Fibroblast of villous mesenchyme (primary cell): Measurements from ENCODE around the gene SLC25A30. TPM values are rescaled to one million over a fixed set of nuclear protein-coding genes. Genes with fewer than 3 reads are reported as not detected.

Source experiments
- DNase-seq: peaks from one replicate; pipeline ENCODE4 v3.0.0-alpha.2; 2010; ENCODE audit warnings: low read depth
- H3K4me3 ChIP-seq: 2 replicates; pipeline ENCODE4 v1.5.1; 2011; ENCODE audit warnings: low read depth, mild to moderate bottlenecking, low read length
- total RNA-seq: library from RNA; depleted of rRNA; stranded (reverse); fragments of >200 nt; gene quantifications from 2 replicates; pipeline ENCODE4 v1.2.3, GENCODE V29; 2012
- TF ChIP-seq, protein P1 (sequence below): IDR thresholded peaks from 2 replicates; pipeline ENCODE4 v1.5.1; 2012; ENCODE audit warnings: low read depth, mild to moderate bottlenecking, low read length; ENCODE audit not compliant: insufficient read depth

Gene SLC25A30, protein sequence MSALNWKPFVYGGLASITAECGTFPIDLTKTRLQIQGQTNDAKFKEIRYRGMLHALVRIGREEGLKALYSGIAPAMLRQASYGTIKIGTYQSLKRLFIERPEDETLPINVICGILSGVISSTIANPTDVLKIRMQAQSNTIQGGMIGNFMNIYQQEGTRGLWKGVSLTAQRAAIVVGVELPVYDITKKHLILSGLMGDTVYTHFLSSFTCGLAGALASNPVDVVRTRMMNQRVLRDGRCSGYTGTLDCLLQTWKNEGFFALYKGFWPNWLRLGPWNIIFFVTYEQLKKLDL
- 18.0 and 24.2 TPM in 2 replicates for total RNA-seq

DNA sequence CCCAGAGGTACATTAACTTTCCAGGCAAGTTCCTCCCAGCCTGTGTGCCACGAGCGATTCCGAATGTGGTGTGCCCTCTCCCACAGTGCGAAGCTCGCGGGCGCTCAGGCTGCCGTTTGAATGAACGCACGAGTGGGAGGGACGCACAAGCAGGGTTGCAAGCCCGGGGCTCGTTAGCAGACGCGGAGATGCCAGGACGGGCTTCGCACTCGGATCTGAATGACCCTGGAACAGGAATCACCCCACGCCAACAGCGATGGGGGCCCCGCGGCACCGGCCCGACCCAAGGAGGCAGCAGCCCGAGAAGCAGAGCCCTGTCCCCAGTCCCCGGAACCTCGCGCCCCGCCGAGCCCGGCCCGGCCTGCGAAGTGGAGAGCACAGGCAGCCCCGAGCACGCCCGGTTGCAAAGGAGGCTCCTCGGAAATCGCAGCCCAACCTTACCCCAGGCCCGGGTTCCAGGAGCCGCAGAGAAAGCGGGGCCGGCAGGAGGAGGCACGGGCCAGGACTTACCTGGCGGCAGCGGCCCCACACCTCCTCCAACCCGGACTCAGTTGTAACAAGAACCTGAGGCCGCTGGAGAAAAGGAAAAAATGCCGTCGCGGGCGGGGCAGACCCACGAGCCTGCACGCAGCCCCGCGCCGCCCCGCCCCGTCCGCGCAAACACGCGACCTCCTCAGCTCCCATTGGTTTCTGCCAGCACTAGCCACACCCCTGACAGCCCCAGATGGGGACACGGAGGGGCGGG is at the start of gene SLC25A30:
TSS of gene SLC25A30 (minus strand) at position 584 of the 745 bp plus-strand sequence. CDS start 6,948 bp downstream, outside the sequence.
- peak within 1 kb of the TSS; percentile 81 for H3K4me3 ChIP-seq
- TF ChIP-seq, protein P1, sequence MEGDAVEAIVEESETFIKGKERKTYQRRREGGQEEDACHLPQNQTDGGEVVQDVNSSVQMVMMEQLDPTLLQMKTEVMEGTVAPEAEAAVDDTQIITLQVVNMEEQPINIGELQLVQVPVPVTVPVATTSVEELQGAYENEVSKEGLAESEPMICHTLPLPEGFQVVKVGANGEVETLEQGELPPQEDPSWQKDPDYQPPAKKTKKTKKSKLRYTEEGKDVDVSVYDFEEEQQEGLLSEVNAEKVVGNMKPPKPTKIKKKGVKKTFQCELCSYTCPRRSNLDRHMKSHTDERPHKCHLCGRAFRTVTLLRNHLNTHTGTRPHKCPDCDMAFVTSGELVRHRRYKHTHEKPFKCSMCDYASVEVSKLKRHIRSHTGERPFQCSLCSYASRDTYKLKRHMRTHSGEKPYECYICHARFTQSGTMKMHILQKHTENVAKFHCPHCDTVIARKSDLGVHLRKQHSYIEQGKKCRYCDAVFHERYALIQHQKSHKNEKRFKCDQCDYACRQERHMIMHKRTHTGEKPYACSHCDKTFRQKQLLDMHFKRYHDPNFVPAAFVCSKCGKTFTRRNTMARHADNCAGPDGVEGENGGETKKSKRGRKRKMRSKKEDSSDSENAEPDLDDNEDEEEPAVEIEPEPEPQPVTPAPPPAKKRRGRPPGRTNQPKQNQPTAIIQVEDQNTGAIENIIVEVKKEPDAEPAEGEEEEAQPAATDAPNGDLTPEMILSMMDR = no peak
- DNase-seq = peak; percentile 90

DNA sequence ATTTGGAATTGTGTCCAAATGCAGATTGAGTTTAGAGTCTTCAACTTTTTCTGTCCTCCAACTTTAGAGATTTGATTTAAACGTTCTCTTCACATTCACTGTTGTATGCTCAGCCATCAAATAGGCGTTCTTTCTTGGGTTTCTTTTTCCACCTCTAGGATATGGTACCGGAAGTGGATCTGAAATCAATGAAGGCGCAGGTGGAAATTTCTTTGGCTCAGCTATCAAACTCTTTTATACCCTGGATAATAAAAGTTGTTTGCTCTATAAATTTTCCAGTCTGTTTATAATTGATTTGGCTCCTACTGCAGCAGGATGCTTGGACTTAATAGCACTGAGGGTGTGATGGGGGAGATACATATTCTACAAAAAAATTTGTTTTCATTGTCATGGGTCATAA is 48.2 kb upstream of the SLC25A30 start:
- TF ChIP-seq, protein P1 = no peak
- DNase-seq = no peak
- H3K4me3 ChIP-seq = peak overlapping the region; percentile 97

DNA sequence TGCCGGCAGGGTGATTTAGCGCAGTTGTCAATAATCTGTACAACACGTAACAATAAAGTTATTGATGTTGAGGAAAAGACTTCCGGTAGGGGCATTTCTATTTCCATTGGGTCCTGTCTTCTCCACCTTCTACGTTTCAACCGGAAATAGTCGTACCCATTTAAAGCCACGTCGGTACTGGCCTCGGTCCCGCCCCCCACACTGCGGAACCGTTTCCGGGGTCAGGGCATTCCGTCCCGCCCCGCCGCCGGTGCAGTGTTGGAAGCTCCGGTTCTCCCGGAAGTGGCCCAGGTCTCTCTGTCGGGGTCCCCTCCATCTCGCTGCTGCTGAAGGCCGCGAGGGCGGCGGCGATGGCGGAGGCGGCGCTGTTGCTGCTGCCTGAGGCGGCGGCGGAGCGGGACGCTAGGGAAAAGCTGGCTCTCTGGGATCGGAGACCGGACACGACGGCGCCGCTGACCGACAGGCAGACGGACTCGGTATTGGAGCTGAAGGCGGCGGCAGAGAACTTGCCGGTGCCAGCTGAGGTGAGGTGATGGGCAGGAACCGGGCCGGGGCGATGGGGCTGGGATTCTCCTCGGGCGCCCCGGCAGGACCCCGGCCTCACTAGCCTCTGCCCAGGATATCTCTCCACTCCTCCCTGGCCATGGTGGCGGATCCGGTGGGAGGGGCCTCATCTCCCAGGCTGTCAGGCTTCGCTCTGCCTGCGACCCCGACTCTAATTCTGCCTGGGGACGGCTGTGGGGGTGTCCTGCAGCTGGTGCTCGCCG is 46.7 kb upstream of the SLC25A30 start, which contains the start of gene COG3:
TSS of gene COG3 (plus strand) at position 253 of the 767 bp plus-strand sequence. CDS start at position 351, 98 bp downstream.
- TF ChIP-seq, protein P1 = peak; percentile 19
- DNase-seq = peak; percentile 97
- peak within 1 kb of the TSS; percentile 97 for H3K4me3 ChIP-seq

DNA sequence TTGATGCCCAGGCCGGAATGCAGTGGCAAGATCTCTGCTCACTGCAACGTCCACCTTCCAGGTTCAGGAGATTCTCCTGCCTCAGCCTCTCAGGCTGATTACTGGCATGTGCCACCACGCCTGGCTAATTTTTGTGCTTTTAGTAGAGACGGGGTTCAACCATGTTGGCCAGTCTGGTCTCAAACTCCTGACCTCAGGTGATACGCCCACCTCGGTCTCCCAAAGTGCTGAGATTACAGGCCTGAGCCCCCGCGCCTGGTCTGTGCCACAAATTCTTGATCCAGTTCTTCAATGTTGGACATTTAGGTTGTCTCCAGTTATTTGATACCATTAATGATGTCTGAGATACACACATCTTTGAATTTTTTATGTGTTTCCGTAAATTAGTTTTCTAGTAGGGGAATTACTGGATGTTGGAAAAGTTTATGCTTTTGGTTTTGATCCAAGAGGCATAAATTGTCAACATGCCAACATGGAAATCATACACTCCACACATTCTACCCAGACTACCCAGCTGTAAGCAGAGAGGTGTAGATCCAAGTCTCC is 46.0 kb upstream of the SLC25A30 start:
- DNase-seq = no peak
- TF ChIP-seq, protein P1 = no peak
- H3K4me3 ChIP-seq = peak overlapping the region; percentile 97

DNA sequence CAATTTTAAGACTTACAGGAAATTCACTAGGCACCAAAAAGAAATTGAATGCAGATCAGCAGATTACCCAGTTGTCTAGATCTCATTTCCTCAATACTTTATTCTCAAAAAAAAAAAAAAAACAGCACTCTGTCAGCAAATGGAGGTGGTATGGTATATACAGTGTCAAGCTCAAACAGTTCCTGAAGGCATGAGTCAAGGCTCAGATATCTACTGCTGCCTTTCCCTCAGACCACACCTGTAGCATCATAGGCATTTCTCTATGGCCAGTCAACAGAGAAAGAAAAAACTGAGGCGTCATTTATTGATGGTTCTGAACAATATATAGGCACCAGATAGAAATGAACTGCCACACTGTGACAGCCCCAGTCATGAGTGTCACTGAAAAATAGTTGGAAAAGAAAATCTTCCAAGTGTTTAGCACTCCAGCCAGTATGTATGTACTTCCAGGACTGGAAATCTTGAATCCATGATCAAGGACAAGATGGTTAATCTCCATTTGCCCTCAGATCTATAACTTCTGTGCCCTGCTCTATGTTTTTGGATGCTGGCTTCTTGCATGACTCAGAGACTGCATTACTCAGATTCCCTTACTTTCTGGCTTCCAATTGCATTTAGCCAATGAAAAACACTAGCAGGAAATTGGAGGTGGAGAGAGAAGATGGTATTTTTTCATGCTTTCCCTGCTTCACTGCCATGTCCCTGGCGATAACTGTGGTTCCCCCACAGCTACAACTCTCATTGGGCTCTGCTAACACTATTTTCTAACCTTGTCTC is 38.2 kb upstream of the SLC25A30 start:
- TF ChIP-seq, protein P1 = no peak
- no peak overlapping the region for H3K4me3 ChIP-seq
- DNase-seq = no peak

DNA sequence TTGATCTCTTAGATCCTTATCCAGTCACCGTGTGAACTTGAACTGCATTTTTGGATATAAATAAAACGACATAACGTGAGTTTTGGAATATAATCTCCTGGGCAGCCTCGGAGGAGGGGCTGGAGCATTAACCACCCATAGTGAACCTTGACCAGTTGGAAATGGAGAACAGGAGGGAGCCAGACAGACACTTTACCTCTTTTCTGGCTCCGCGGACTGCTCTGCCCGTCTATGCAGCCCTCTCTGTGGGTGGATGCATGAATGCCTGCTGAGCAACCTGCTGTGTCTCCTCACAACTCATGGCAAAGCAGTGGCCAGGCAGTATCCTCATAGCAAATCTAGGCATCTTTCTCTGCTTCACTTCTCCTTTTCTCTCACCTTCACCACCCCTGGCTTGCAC is 36.0 kb upstream of the SLC25A30 start:
- TF ChIP-seq, protein P1 = no peak
- DNase-seq = no peak
- no peak overlapping the region for H3K4me3 ChIP-seq
